Vagina (tissue), 2 donors: Measurements from ENCODE around the gene CRACDL. TPM values are rescaled to one million over a fixed set of nuclear protein-coding genes. Genes with fewer than 3 reads are reported as not detected.

Experiments
- DNase-seq, 2 donors: peaks; one replicate each; pipeline ENCODE4 v3.0.0-alpha.2; 2017; ENCODE audit errors: extremely low spot score in 2 of 2
- H3K27ac ChIP-seq: fragments of 200-600 bp; sonication (generic); one replicate; pipeline ENCODE4 v1.5.1; 2019
- H3K27me3 ChIP-seq: fragments of 200-600 bp; sonication (generic); one replicate; pipeline ENCODE4 v1.5.1; 2019
- H3K36me3 ChIP-seq, 2 donors: fragments of 200-600 bp; sonication (generic); one replicate each; pipeline ENCODE4 v1.5.1; 2017 to 2019
- H3K4me1 ChIP-seq: fragments of 200-600 bp; sonication (generic); one replicate; pipeline ENCODE4 v1.5.1; 2019
- H3K4me3 ChIP-seq, 2 donors: fragments of 200-600 bp; sonication (generic); 1 replicate in 1 of 2; 2 replicates in 1 of 2; pipeline ENCODE4 v1.5.1; 2016 to 2019
- H3K9me3 ChIP-seq: fragments of 200-600 bp; sonication (generic); one replicate; pipeline ENCODE4 v1.5.1; 2019
- CTCF ChIP-seq, 3 experiments: fragments of 450-650 bp in 2 of 3; fragments of 200-600 bp in 1 of 3; sonication (generic) in 1 of 3; IDR thresholded peaks; one replicate each; pipeline ENCODE4 v1.5.1; 2017 to 2019; ENCODE audit warnings: antibody characterized with exemption in 3 of 3, mild to moderate bottlenecking in 2 of 3, moderate library complexity in 2 of 3
- POLR2A ChIP-seq, 2 donors: fragments of 450-650 bp; IDR thresholded peaks; one replicate each; pipeline ENCODE4 v1.6.1; 2017; ENCODE audit warnings: antibody characterized with exemption in 2 of 2, mild to moderate bottlenecking in 2 of 2, moderate library complexity in 2 of 2
- POLR2AphosphoS5 ChIP-seq, 2 donors: sonication (generic); formaldehyde crosslinking; IDR thresholded peaks; one replicate each; pipeline ENCODE4 v1.9.0; 2017; ENCODE audit warnings: antibody characterized with exemption in 2 of 2, mild to moderate bottlenecking in 2 of 2, low read depth in 1 of 2; ENCODE audit not compliant: insufficient read depth in 1 of 2
- intact Hi-C: fragments of 100-400 bp; cut with DNase I; formaldehyde crosslinking; loops from one replicate; pipeline ENCODE4 v1.15.1; 2023
- total RNA-seq: library from RNA; depleted of rRNA; stranded (reverse); fragments of >200 nt; gene quantifications from one replicate; pipeline ENCODE4 v1.2.3, GENCODE V29; 2016

CRACDL gene
- total RNA-seq, 1 donor from 2014 or later: 6.4 TPM

- Histone ChIP-seq H3K4me3 (no peak overlapping the region), H3K9me3 (no peaks in the 10 kb centered on the region), H3K27ac (no peak overlapping the region), H3K4me1 (no peaks in the 10 kb centered on the region), H3K36me3 (no peaks in the 10 kb centered on the region), H3K27me3 (no peaks in the 10 kb centered on the region)
- no peak for TF ChIP-seq POLR2AphosphoS5 (IDR thresholded peaks at IDR 0.05; ENCODE audit: insufficient read depth in 1 of 2, low read depth in 1 of 2)
- no peak for TF ChIP-seq POLR2A (IDR thresholded peaks at IDR 0.05)
- TF ChIP-seq CTCF (IDR thresholded peaks at IDR 0.05): no peak
- intact Hi-C loops: no loop called here
- DNase-seq: no peak
These were observed 86.9 kb downstream of the CRACDL start for GRCh38 chr2:98849113-98849512.

- Histone ChIP-seq H3K27me3 (no peaks in the 10 kb centered on the region), H3K9me3 (no peaks in the 10 kb centered on the region)
- intact Hi-C loops: no loop called here
These were observed 88.2 kb downstream of the CRACDL start for GRCh38 chr2:98847853-98848252.

GRCh38 chr2:98846041-98846440, 90.0 kb downstream of the CRACDL start:
- intact Hi-C loops: no loop called here

More at GRCh38 chr2:98847853-98848252, 88.2 kb downstream of the CRACDL start:
- TF ChIP-seq POLR2AphosphoS5 (IDR thresholded peaks at IDR 0.05; ENCODE audit: insufficient read depth in 1 of 2, low read depth in 1 of 2) (no peak), POLR2A (IDR thresholded peaks at IDR 0.05) (no peak), CTCF (IDR thresholded peaks at IDR 0.05) (no peak)
- Histone ChIP-seq H3K27ac (no peak overlapping the region), H3K4me1 (no peaks in the 10 kb centered on the region), H3K4me3 (no peak overlapping the region), H3K36me3 (no peaks in the 10 kb centered on the region)
- DNase-seq: no peak

GRCh38 chr2:98842136-98842535, 93.9 kb downstream of the CRACDL start:
- no peak for DNase-seq
- no peaks in the 10 kb centered on the region for H3K9me3 ChIP-seq
- no peak overlapping the region for H3K27ac ChIP-seq
- TF ChIP-seq POLR2AphosphoS5 (IDR thresholded peaks at IDR 0.05; ENCODE audit: insufficient read depth in 1 of 2, low read depth in 1 of 2) (no peak), POLR2A (IDR thresholded peaks at IDR 0.05) (no peak)
- no peak overlapping the region for H3K4me3 ChIP-seq
- H3K4me1 ChIP-seq: no peaks in the 10 kb centered on the region
- no peaks in the 10 kb centered on the region for H3K27me3 ChIP-seq
- intact Hi-C loops: no loop called here
- no peaks in the 10 kb centered on the region for H3K36me3 ChIP-seq

More at GRCh38 chr2:98846041-98846440, 90.0 kb downstream of the CRACDL start:
- Histone ChIP-seq H3K4me3 (no peak overlapping the region), H3K4me1 (no peaks in the 10 kb centered on the region), H3K9me3 (no peaks in the 10 kb centered on the region), H3K36me3 (no peaks in the 10 kb centered on the region), H3K27me3 (no peaks in the 10 kb centered on the region), H3K27ac (no peak overlapping the region)
- TF ChIP-seq POLR2A (IDR thresholded peaks at IDR 0.05) (no peak), CTCF (IDR thresholded peaks at IDR 0.05) (no peak)
- no peak for DNase-seq

GRCh38 chr2:98839292-98839691, 96.7 kb downstream of the CRACDL start:
- H3K27ac ChIP-seq: no peak overlapping the region
- H3K27me3 ChIP-seq: no peaks in the 10 kb centered on the region
- no peak overlapping the region for H3K4me3 ChIP-seq
- no peaks in the 10 kb centered on the region for H3K4me1 ChIP-seq
- no peaks in the 10 kb centered on the region for H3K36me3 ChIP-seq
- H3K9me3 ChIP-seq: no peaks in the 10 kb centered on the region
- no peak for DNase-seq
- TF ChIP-seq CTCF (IDR thresholded peaks at IDR 0.05) (no peak), POLR2AphosphoS5 (IDR thresholded peaks at IDR 0.05; ENCODE audit: insufficient read depth in 1 of 2, low read depth in 1 of 2) (no peak), POLR2A (IDR thresholded peaks at IDR 0.05) (no peak)
- intact Hi-C loops: loop anchor here (5.0 kb wide), 1 partner anchor 192 kb away; no protein-coding TSS in a partner anchor
